Gastrocnemius medialis (tissue), 4 donors: ENCODE results near the gene ACTR8. TPM values are rescaled to one million over a fixed set of nuclear protein-coding genes. Genes with fewer than 3 reads are reported as not detected.

Experiments used
- ATAC-seq, 2 donors: fragments of 150-250 bp; one replicate each; pipeline ENCODE4 v1.9.1; 2016
- DNase-seq, 2 donors: peaks; one replicate each; pipeline ENCODE4 v3.0.0-alpha.2; 2019
- H3K27ac ChIP-seq, 4 donors: fragments of 200-600 bp; sonication (generic); 1 replicate in 1 of 4; 2 replicates in 3 of 4; pipeline ENCODE4 v1.5.1; 2016 to 2018; ENCODE audit warnings: mild to moderate bottlenecking in 2 of 4, moderate library complexity in 1 of 4
- H3K27me3 ChIP-seq, 3 donors: fragments of 200-600 bp; sonication (generic) in 2 of 3; 1 replicate in 1 of 3; 2 replicates in 2 of 3; pipeline versions ENCODE4 v1.5.1 to v1.6.0; 2016 to 2019; ENCODE audit warnings: mild to moderate bottlenecking in 1 of 3, moderate library complexity in 1 of 3
- H3K36me3 ChIP-seq, 2 donors: fragments of 200-600 bp; sonication (generic) in 1 of 2; one replicate each; pipeline ENCODE4 v1.5.1; 2017 to 2018
- H3K4me1 ChIP-seq, 2 donors: fragments of 200-600 bp; sonication (generic) in 1 of 2; one replicate each; pipeline ENCODE4 v1.5.1; 2016 to 2017; ENCODE audit warnings: mild to moderate bottlenecking in 2 of 2
- H3K4me3 ChIP-seq, 4 donors: fragments of 200-600 bp; sonication (generic) in 3 of 4; 1 replicate in 1 of 4; 2 replicates in 3 of 4; pipeline ENCODE4 v1.5.1; 2016 to 2019; ENCODE audit warnings: mild to moderate bottlenecking in 2 of 4
- H3K9me3 ChIP-seq, 3 donors: fragments of 200-600 bp; sonication (generic) in 2 of 3; 1 replicate in 1 of 3; 2 replicates in 2 of 3; pipeline ENCODE4 v1.5.1; 2016 to 2019
- CTCF ChIP-seq, 5 experiments: fragments of 450-650 bp in 3 of 5; fragments of 200-600 bp in 2 of 5; sonication (generic) in 2 of 5; IDR thresholded peaks in 4 of 5; conservative IDR thresholded peaks in 1 of 5; 1 replicate in 4 of 5; 2 replicates in 1 of 5; pipeline ENCODE4 v1.5.1; 2016 to 2019; ENCODE audit warnings: antibody characterized with exemption in 5 of 5, mild to moderate bottlenecking in 3 of 5, moderate library complexity in 3 of 5
- POLR2A ChIP-seq, 2 donors: fragments of 450-650 bp; IDR thresholded peaks; one replicate each; pipeline ENCODE4 v1.6.1; 2017; ENCODE audit warnings: antibody characterized with exemption in 2 of 2, mild to moderate bottlenecking in 2 of 2, moderate library complexity in 2 of 2
- in situ Hi-C, 4 donors: fragments of 200-750 bp; cut with MboI; loops; one replicate each; pipeline versions ENCODE4 v1.15.0 to v1.8.0; 2017; ENCODE audit warnings: low sequenced_read_pairs in 4 of 4
- intact Hi-C: fragments of 100-400 bp; cut with DNase I; formaldehyde crosslinking; loops from one replicate; pipeline ENCODE4 v1.15.1; 2023; ENCODE audit warnings: low total_unique reads
- total RNA-seq, 4 donors: library from RNA; depleted of rRNA; stranded (reverse); fragments of >200 nt; gene quantifications; one replicate each; pipeline versions ENCODE4 v1.1.0 to v1.2.3, GENCODE V29; 2016

Gene ACTR8
- total RNA-seq, 4 donors from 2014 or later: 13.6 to 24.9 (median 19.8) TPM

GRCh38 chr3:53883008-53883407 lies 1.1 kb upstream of the ACTR8 start:
- peaks cover 0 to 62% of the 10 kb centered on the region in 2 donors for H3K36me3 ChIP-seq
- ATAC-seq (no peak), DNase-seq (no peak)
- no peaks in the 10 kb centered on the region for H3K27me3 ChIP-seq
- peaks cover 13 to 16% of the 10 kb centered on the region in 2 donors for H3K4me1 ChIP-seq
- H3K9me3 ChIP-seq: no peaks in the 10 kb centered on the region
- intact Hi-C loops (loop anchor here (2.0 kb wide), 1 partner anchor 38 kb away; no protein-coding TSS in a partner anchor), in situ Hi-C loops (loop anchor here in 1 of 4 donors (25.0 kb wide), 1 partner anchor 546 kb away; the partner anchor contains the start of gene DCP1A)
- no peak overlapping the region for H3K27ac ChIP-seq
- TF ChIP-seq POLR2A (IDR thresholded peaks at IDR 0.05): no peak
- H3K4me3 ChIP-seq: no peak overlapping the region

- intact Hi-C loops: no loop called here
- Histone ChIP-seq H3K36me3 (peaks cover 3 to 65% of the 10 kb centered on the region in 2 donors), H3K4me3 (peak overlapping the region; percentile 97 to 100 (median 98)), H3K4me1 (peaks cover 13 to 16% of the 10 kb centered on the region in 2 donors), H3K9me3 (no peaks in the 10 kb centered on the region), H3K27me3 (no peaks in the 10 kb centered on the region), H3K27ac (peak overlapping the region; percentile 87 to 93 (median 90))
- in situ Hi-C loops: loop anchor here in 1 of 4 donors (25.0 kb wide), 1 partner anchor 543 kb away; the partner anchor contains the start of gene DCP1A
- ATAC-seq (no peak), DNase-seq (no peak)
- TF ChIP-seq POLR2A (IDR thresholded peaks at IDR 0.05) (no peak), CTCF (IDR thresholded peaks at IDR 0.05 in 4 of 5, conservative IDR thresholded peaks at IDR 0.05 in 1 of 5) (no peak)
Observed at GRCh38 chr3:53880396-53881345, 1.3 kb downstream of the ACTR8 start.

GRCh38 chr3:53865732-53866499 lies 16.0 kb downstream of the ACTR8 start:
- TF ChIP-seq CTCF (IDR thresholded peaks at IDR 0.05 in 4 of 5, conservative IDR thresholded peaks at IDR 0.05 in 1 of 5) (no peak), POLR2A (IDR thresholded peaks at IDR 0.05) (no peak)
- intact Hi-C loops: no loop called here
- no peak overlapping the region for H3K4me3 ChIP-seq
- no peaks in the 10 kb centered on the region for H3K4me1 ChIP-seq
- H3K27me3 ChIP-seq: no peaks in the 10 kb centered on the region
- in situ Hi-C loops: no loop called here
- H3K36me3 ChIP-seq: peaks cover 0 to 98% of the 10 kb centered on the region in 2 donors
- DNase-seq (no peak), ATAC-seq (no peak)
- no peaks in the 10 kb centered on the region for H3K9me3 ChIP-seq
- no peak overlapping the region for H3K27ac ChIP-seq

DNA sequence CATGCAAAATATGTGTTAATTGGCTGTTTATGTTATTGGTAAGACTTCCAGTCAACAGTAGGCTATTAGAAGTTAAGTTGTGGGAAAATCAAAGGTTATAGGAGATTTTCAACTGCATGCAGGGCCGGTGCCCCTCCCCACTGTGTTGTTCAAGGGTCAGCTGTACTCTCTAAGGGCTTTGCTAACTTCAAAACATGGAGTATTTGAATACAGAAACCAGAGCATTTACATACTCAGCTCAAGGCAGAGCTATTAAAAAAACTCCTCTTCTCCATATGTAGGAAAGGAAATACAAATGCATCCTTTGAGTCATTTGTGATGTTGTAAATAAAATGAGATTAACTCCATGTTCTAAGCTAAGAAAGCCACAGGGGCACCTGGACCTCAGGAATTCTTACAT lies 18.8 kb downstream of the ACTR8 start:
- in situ Hi-C loops (no loop called here), intact Hi-C loops (no loop called here)
- DNase-seq (no peak), ATAC-seq (no peak)
- no peak overlapping the region for H3K4me3 ChIP-seq
- no peak for TF ChIP-seq CTCF (IDR thresholded peaks at IDR 0.05 in 4 of 5, conservative IDR thresholded peaks at IDR 0.05 in 1 of 5)
- no peak for TF ChIP-seq POLR2A (IDR thresholded peaks at IDR 0.05)
- H3K27me3 ChIP-seq: no peaks in the 10 kb centered on the region
- H3K9me3 ChIP-seq: no peaks in the 10 kb centered on the region
- H3K4me1 ChIP-seq: no peaks in the 10 kb centered on the region
- peaks cover 0 to 89% of the 10 kb centered on the region in 2 donors for H3K36me3 ChIP-seq
- H3K27ac ChIP-seq: no peak overlapping the region

GRCh38 chr3:53862241-53862640 lies 19.7 kb downstream of the ACTR8 start:
- no peaks in the 10 kb centered on the region for H3K9me3 ChIP-seq
- H3K36me3 ChIP-seq: peaks cover 0 to 80% of the 10 kb centered on the region in 2 donors
- TF ChIP-seq POLR2A (IDR thresholded peaks at IDR 0.05) (no peak), CTCF (IDR thresholded peaks at IDR 0.05 in 4 of 5, conservative IDR thresholded peaks at IDR 0.05 in 1 of 5) (no peak)
- no peaks in the 10 kb centered on the region for H3K27me3 ChIP-seq
- H3K4me3 ChIP-seq: no peak overlapping the region
- no peak for DNase-seq
- in situ Hi-C loops (no loop called here), intact Hi-C loops (no loop called here)
- ATAC-seq: no peak
- no peaks in the 10 kb centered on the region for H3K4me1 ChIP-seq
- no peak overlapping the region for H3K27ac ChIP-seq
